Measurements from ENCODE around the gene CALML3.

The CALML3 gene

DNA sequence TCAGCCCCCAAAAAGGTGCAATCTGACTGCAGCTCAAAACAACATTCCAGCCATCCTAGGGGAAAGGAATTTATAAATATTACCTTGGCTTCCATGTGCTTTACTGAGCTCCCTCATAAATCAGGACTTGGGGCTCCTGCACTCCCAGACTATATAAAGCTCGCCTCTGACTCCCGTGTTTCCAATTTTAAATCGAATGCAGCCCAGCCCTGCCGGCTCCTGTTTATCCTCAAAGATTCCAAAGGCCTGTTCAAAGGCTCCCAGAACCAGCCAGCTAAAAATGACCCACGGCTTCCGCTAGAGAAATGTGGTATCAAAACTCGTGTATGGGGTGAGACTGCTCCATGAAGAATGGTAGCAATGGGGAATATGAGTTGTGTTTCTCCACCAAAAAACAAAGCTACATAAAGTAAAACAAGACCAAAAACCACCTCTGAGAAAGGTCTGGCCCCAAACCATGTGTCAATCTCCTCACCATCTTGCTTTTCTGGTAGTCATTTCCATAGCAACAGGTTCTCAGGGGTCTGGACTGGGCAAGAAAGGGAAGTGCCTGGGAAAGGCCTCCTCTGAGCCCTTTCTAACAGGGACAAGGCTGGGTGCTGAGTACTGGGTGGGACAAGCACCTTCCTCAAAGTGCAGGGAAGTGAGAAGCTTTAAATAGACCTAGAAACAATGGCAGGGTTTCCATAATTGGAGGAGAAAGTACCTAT lies 5.1 kb downstream of the CALML3 start:
- no peak for DNase-seq (ENCODE audit: low read depth)
- TF ChIP-seq, protein P1, sequence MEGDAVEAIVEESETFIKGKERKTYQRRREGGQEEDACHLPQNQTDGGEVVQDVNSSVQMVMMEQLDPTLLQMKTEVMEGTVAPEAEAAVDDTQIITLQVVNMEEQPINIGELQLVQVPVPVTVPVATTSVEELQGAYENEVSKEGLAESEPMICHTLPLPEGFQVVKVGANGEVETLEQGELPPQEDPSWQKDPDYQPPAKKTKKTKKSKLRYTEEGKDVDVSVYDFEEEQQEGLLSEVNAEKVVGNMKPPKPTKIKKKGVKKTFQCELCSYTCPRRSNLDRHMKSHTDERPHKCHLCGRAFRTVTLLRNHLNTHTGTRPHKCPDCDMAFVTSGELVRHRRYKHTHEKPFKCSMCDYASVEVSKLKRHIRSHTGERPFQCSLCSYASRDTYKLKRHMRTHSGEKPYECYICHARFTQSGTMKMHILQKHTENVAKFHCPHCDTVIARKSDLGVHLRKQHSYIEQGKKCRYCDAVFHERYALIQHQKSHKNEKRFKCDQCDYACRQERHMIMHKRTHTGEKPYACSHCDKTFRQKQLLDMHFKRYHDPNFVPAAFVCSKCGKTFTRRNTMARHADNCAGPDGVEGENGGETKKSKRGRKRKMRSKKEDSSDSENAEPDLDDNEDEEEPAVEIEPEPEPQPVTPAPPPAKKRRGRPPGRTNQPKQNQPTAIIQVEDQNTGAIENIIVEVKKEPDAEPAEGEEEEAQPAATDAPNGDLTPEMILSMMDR (conservative IDR thresholded peaks at IDR 0.05; ENCODE audit: low read depth, low read length) = no peak
- H3K4me3 ChIP-seq (ENCODE audit: low read length) = no peak overlapping the region

DNA sequence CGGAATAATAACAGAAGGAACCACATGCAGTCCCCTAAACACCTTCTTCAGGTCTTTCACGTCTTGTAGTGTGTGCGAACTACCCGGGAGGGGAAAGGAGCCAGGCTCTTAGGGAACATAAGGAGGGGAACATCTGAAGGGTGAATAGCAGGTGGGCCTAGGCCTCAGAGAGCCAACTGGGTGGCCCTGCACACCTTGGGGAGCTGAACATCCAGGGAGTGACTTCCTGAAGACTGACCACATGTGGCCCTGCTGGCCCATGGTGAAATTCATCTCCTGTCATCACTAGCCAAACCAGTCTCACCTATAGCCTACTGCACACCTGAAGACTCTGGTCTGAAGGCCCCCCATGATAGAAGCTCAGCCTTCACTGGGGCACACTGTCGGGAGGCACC lies 5.6 kb downstream of the CALML3 start:
- TF ChIP-seq, protein P1 (conservative IDR thresholded peaks at IDR 0.05; ENCODE audit: low read depth, low read length) = no peak
- DNase-seq (ENCODE audit: low read depth) = no peak
- no peak overlapping the region for H3K4me3 ChIP-seq (ENCODE audit: low read length)

- no peak for DNase-seq (ENCODE audit: low read depth)
- no peak overlapping the region for H3K4me3 ChIP-seq (ENCODE audit: low read length)
- TF ChIP-seq, protein P1 (conservative IDR thresholded peaks at IDR 0.05; ENCODE audit: low read depth, low read length) = no peak
These were observed 6.2 kb downstream of the CALML3 start for GRCh38 chr10:5530846-5531557.

DNA sequence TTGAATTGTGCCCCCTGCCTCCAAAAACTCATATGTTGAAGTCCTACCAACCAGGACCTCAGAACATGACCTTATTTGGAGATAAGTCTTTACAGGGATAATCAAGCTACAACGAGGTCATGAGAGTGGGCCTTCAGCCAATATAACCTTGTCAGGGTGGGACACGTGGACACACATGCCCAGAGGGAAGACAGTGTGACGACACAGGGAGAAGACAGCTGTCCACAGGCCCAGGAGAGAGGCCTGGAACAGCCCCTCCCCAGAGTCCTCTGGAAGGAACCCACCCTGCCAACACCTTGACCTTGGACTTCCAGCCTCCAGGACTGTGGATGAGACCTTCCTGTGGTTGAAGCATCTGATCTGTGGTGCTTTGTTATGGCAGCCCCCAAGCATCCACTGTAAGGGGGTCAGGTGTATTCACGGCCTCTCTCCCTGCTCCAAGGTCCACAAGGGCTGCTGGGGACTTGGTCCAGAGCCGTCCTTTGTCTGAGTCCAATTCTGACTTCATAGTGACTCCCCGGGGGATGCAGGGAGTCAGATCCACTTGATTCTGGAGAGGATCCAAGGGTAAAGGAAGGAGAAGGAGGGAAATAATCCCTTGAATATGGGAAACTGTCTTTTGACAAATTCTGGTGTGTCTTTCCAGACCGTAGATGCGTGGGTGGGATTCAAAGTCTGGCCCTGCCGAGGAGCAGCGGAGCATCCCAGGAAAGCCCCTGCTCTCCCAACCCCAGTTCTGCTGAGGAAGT lies 7.0 kb downstream of the CALML3 start:
- no peak for DNase-seq (ENCODE audit: low read depth)
- H3K4me3 ChIP-seq (ENCODE audit: low read length) = no peak overlapping the region
- TF ChIP-seq, protein P1 (conservative IDR thresholded peaks at IDR 0.05; ENCODE audit: low read depth, low read length) = no peak

DNA sequence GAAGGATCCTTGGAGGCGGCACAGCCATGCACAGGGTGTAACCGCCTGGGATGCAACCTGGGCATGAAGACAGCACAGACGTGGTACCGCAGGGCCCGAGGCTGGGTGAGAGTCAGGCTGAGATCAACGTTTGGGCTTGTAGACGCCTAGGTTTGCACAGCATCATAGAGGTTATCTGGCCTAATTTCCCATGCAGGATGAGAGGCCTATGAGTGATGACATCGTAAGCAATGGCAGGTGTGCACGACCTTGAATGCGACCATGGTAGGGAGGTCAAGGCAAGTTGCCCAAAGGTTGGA lies 7.5 kb downstream of the CALML3 start:
- no peak for DNase-seq (ENCODE audit: low read depth)
- TF ChIP-seq, protein P1 (conservative IDR thresholded peaks at IDR 0.05; ENCODE audit: low read depth, low read length) = no peak
- H3K4me3 ChIP-seq (ENCODE audit: low read length) = no peak overlapping the region

DNA sequence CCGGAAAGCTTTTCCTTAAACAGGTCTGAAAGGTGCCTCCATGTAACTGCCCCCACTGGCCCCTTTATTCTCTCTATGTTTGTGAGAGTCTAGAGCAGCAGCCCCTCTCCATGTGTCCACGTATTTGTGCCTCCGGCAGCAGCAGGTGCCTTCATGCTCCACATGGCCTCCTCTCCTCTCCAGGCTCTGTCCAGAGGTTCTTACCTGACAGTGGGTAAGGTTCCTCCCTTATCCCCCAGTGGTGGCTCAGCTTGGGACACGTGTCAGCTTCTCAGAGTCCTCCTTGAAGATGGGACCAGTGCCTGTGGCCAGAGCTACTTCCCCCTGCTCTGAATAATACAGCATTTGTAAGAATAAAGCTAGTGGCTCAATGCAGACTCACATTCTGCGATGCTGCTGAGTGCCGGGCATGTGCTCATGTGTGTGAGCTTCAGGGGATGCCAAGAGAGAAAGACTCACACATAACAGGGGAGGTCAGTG lies 7.9 kb downstream of the CALML3 start:
- no peak for DNase-seq (ENCODE audit: low read depth)
- TF ChIP-seq, protein P1 (conservative IDR thresholded peaks at IDR 0.05; ENCODE audit: low read depth, low read length) = no peak

More for the DNA sequence above, 7.9 kb downstream of the CALML3 start:
- H3K4me3 ChIP-seq (ENCODE audit: low read length) = no peak overlapping the region
